Hindlimb muscle (tissue), 1 donor: ENCODE measurements around the gene DNMBP. TPM values are rescaled to one million over a fixed set of nuclear protein-coding genes. Genes with fewer than 3 reads are reported as not detected.
"Not testable (repeated sequence)": the region's sequence is repeated elsewhere in the genome, so short reads cannot be mapped to it uniquely, and the experiment has no call there.

Source experiments
- DNase-seq: peaks from one replicate; pipeline ENCODE4 v3.0.0-alpha.2; 2013
- polyA plus RNA-seq: library from polyadenylated mRNA; unstranded; fragments of 120-200 nt; gene quantifications from one replicate; pipeline ENCODE4 v1.2.1, GENCODE V29; 2013; ENCODE audit not compliant: insufficient read length

Gene DNMBP
- polyA plus RNA-seq, 1 donor: 21.1 TPM

GRCh38 chr10:99945263-99945662 lies 64.5 kb downstream of the DNMBP start:
- DNase-seq: peak; percentile 67

GRCh38 chr10:99944860-99945259 lies 64.9 kb downstream of the DNMBP start:
- DNase-seq: no peak

- DNase-seq: no peak
These were observed 65.8 kb downstream of the DNMBP start for GRCh38 chr10:99943908-99944307.

- DNase-seq: no peak
These were observed 67.6 kb downstream of the DNMBP start for GRCh38 chr10:99941942-99942820.

- no peak for DNase-seq
These were observed 71.2 kb downstream of the DNMBP start for GRCh38 chr10:99938563-99938962.

GRCh38 chr10:99937630-99938029 lies 72.1 kb downstream of the DNMBP start:
- DNase-seq: no peak

GRCh38 chr10:99932203-99932957 lies 77.4 kb downstream of the DNMBP start:
- not testable (repeated sequence) for DNase-seq

GRCh38 chr10:99930731-99931550 lies 78.8 kb downstream of the DNMBP start:
- no peak for DNase-seq

GRCh38 chr10:99929360-99929759 lies 80.4 kb downstream of the DNMBP start:
- DNase-seq: no peak

GRCh38 chr10:99927721-99928280 lies 81.9 kb downstream of the DNMBP start:
- no peak for DNase-seq

- no peak for DNase-seq
These were observed 82.6 kb downstream of the DNMBP start for GRCh38 chr10:99926925-99927720.

GRCh38 chr10:99924451-99925255 lies 85.1 kb downstream of the DNMBP start:
- DNase-seq: no peak

- no peak for DNase-seq
These were observed 87.8 kb downstream of the DNMBP start for GRCh38 chr10:99921948-99922347.

- DNase-seq: no peak
These were observed 88.8 kb downstream of the DNMBP start for GRCh38 chr10:99920901-99921300.

GRCh38 chr10:99920486-99920885 lies 89.3 kb downstream of the DNMBP start:
- no peak for DNase-seq

GRCh38 chr10:99917963-99918825 lies 91.6 kb downstream of the DNMBP start:
- peak; percentile 59 for DNase-seq

GRCh38 chr10:99916776-99917175 lies 93.0 kb downstream of the DNMBP start:
- DNase-seq: no peak

- no peak for DNase-seq
These were observed 94.3 kb downstream of the DNMBP start for GRCh38 chr10:99915414-99915813.

- no peak for DNase-seq
These were observed 95.5 kb downstream of the DNMBP start for GRCh38 chr10:99914236-99914635.

- DNase-seq: no peak
These were observed 95.9 kb downstream of the DNMBP start for GRCh38 chr10:99913831-99914235.
